NAMALWA (cell line): ENCODE measurements around the gene TMEM30B.
"Not testable (repeated sequence)": the region's sequence is repeated elsewhere in the genome, so short reads cannot be mapped to it uniquely, and the experiment has no call there.

Experiments used
- DNase-seq: peaks from one replicate; pipeline ENCODE4 v3.0.0-alpha.2; 2015; ENCODE audit warnings: low spot score

Gene TMEM30B, protein sequence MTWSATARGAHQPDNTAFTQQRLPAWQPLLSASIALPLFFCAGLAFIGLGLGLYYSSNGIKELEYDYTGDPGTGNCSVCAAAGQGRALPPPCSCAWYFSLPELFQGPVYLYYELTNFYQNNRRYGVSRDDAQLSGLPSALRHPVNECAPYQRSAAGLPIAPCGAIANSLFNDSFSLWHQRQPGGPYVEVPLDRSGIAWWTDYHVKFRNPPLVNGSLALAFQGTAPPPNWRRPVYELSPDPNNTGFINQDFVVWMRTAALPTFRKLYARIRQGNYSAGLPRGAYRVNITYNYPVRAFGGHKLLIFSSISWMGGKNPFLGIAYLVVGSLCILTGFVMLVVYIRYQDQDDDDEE

GRCh38 chr14:61281186-61281947 lies at the start of gene TMEM30B:
TMEM30B (minus strand) TSS chr14:61281338; CDS start chr14:61281147, 191 bp downstream.
- DNase-seq, result no peak

DNA sequence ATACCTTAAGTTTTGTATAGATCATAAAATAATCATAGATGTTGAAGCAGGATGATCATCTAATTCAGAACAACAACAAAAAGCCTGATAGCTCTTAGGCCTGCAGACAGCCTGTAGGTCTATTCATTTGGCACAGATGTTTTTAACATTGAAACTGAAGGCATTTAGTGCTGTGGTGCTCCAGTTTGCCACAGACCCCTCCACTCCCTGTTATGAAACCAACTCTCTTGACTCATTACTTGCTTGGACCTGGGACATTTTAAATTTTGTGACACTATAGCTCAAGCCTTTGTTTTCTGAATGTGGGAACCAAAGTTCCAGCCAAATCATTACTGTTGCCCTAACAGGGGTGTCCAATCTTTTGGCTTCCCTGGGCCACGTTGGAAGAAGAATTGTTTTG lies 49.4 kb upstream of the TMEM30B start:
- no peak for DNase-seq

- no peak for DNase-seq
Measured at GRCh38 chr14:61329478-61330051, 48.4 kb upstream of the TMEM30B start.

DNA sequence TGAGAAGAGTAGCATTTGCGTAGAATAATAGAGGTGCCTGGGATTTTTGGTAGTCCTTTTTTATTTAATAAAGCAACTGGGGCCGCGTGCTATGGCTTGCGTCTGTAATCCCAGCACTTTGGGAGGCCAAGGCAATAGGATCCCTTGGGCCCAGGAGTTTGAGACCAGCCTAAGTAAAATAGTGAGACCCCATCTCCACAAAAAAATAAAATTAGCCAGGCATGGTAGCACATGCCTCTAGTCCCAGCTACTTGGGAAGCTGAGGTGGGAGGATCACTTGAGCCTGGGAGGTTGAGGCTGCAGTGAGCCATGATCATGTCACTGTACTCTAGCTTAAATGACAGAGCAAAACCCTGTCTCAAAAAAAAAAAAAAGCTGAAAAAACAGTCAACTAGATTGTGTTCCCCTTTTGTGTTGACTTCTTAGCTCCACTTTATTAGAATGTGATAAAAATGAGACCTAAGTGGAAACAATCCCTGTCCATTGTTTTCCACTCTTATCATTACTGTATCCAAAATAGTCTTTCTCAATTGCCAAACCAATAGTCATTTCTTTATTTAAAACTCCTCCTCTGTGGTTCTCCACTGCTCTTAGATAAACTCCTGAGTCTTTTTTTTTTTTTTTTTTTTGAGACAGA lies 47.6 kb upstream of the TMEM30B start:
- DNase-seq, result no peak

- DNase-seq, result no peak
Measured at GRCh38 chr14:61326847-61327246, 45.7 kb upstream of the TMEM30B start.

GRCh38 chr14:61326146-61326545 lies 45.0 kb upstream of the TMEM30B start:
- no peak for DNase-seq

- DNase-seq, result no peak
Measured at GRCh38 chr14:61325166-61325565, 44.0 kb upstream of the TMEM30B start.

DNA sequence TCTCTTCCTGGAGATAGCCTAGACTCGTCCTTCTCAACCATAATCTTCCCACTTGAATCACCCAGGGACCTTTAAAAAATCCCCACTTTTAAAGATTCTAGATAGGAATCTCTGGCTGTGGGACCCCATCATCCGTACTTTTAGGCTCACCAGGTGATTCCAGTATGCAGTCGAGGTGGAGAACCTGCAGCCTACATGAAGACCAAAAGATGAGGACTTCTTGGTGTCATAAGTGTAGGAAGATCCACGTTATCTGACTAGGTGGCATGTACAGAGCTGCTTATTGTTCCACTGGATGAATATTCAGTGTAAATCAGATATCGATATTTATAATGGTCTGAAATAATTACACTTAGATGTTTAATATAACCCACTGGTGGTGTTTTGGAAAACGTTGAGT lies 42.8 kb upstream of the TMEM30B start:
- DNase-seq, result no peak

DNA sequence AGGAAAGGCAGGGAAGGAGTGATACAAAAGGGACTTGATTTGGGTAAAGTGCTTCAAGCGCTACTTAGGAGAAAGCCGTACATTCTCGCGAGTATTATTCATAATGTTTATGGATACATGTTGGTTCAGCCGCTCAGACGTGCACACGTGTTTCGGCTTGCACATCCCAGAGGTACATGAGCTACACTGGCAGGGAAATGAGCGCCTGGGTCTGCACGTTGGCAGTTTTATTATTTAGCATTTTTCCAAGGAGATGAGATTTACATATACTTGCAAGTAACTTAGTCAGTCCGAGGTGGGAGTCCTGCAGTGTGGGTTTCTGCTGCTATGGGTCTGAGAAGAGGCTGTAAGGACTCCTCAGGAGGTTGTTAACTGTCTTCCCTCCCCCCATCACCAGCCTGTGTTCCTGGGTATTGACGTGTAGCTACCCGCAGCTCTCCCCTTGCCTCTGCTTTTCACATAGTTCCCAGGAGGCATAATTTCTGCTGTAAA lies 41.7 kb upstream of the TMEM30B start:
- no peak for DNase-seq

DNA sequence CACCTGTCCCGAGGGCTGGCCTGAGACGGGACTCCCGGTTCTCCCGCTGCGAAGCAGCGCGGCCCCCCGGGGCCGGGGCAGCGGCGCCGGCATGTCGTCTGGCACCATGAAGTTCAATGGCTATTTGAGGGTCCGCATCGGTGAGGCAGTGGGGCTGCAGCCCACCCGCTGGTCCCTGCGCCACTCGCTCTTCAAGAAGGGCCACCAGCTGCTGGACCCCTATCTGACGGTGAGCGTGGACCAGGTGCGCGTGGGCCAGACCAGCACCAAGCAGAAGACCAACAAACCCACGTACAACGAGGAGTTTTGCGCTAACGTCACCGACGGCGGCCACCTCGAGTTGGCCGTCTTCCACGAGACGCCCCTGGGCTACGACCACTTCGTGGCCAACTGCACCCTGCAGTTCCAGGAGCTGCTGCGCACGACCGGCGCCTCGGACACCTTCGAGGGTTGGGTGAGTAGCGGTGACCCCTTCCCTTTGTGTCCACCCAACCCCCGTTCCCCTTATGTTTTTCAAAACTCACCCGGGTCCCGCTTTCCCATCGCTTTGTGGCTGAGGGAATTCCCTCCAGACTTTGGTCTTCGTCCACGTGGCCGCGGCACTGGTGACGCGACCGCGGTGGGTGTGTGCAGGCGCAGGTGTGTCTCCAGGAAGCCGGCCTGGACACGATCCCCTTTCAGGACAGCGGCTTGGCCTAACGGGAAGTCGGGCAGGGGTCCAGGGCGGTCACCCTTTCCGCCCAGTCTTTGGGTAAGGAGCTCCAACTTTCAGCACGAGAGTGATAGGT lies 41.1 kb upstream of the TMEM30B start:
- DNase-seq, result no peak

GRCh38 chr14:61321385-61322010 lies 40.4 kb upstream of the TMEM30B start, which contains the start of gene PRKCH:
PRKCH (plus strand) TSS chr14:61321579; CDS start chr14:61322102, 523 bp downstream.
- no peak for DNase-seq

DNA sequence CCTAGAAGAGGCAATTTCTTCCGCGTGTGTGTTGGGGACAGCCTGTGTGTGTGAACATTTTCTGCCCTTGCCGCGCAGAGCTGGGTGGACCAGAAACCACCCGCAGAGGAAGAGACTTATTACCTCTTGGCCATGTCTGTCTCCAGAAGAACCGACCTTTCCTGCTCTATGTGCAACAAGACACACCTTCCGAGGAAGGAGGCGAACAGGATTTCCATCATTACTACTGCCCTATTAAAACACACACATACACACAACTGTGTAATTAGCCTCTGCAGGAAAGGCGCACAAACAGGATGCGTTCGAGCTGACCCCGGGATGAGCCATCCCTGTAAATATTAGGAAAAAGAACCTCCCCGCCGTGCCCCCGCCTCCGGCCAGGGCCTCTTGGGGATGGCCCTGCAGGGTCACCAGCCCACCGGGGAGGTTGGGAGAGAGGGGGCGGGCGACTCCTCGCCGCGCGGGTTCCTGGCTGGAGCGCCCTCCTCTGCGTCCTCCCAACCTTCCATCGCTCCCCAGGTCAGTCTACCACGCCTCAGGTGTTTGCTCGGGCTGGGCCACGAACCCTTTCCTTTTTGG lies 39.8 kb upstream of the TMEM30B start:
- no peak for DNase-seq

GRCh38 chr14:61320170-61320569 lies 39.0 kb upstream of the TMEM30B start:
- not testable (repeated sequence) for DNase-seq

GRCh38 chr14:61319706-61320105 lies 38.6 kb upstream of the TMEM30B start:
- no peak for DNase-seq

- DNase-seq, result no peak
Measured at GRCh38 chr14:61319086-61319485, 37.9 kb upstream of the TMEM30B start.

DNA sequence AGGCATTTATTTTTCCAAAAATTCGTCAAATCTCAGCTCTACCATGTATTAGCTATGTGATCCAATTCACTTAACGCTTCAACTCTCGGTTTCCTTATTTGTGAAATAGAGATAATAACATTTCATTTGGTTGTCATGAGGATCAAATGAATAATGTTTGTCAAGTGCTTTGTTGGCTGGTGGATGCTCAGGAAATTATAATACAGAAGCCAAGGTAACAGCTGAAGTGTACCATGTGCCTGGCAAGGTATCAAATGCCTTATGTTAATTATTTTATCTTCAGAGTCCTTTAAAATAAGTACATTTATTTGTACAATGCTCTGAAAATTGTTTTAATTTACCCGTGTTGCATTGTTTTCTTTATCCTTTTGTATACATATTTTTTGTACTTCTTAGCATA lies 34.2 kb upstream of the TMEM30B start:
- DNase-seq, result no peak

GRCh38 chr14:61308701-61309100 lies 27.6 kb upstream of the TMEM30B start:
- not testable (repeated sequence) for DNase-seq

GRCh38 chr14:61308198-61308597 lies 27.1 kb upstream of the TMEM30B start:
- DNase-seq, result no peak

DNA sequence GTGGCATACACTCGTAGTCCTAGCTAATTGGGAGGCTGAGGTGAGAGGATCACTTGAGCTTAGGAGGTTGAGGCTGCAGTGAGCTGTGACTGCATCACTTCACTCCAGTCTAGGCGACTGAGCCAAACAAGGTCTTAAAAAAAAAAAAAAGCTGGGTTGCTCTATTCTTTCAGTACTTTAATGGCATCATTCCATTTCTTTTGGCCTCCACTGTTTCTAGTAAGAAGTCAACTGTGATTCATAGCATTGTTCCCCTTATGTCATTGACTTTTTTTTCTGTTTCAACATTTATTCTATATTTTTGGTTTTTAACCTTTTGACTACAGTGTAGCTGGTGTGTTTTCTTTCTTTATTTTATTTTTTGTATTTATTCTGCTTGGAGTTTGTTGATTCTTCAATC lies 23.6 kb upstream of the TMEM30B start:
- no peak for DNase-seq

- no peak for DNase-seq
Measured at GRCh38 chr14:61300754-61301153, 19.6 kb upstream of the TMEM30B start.

DNA sequence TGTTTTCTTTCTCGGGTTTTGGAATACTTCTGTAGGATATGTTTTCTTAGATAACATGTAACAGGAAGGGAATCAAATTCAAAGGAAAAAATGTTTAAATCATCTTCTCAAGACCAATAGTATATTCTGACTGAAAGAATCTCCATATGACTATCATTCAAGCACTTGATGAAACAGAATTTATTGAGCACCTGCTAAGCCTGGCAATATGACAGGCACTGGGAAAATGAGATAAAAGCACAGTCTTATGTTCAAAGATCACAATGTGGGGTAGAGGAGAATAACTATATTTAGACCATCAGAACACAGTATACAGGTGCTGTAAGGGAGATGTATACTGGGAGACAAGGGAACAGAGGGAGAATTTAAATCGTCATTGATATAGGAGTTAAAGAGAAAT lies 19.1 kb upstream of the TMEM30B start:
- no peak for DNase-seq
